ENCODE measurements around the gene NPPC.

The NPPC gene

DNA sequence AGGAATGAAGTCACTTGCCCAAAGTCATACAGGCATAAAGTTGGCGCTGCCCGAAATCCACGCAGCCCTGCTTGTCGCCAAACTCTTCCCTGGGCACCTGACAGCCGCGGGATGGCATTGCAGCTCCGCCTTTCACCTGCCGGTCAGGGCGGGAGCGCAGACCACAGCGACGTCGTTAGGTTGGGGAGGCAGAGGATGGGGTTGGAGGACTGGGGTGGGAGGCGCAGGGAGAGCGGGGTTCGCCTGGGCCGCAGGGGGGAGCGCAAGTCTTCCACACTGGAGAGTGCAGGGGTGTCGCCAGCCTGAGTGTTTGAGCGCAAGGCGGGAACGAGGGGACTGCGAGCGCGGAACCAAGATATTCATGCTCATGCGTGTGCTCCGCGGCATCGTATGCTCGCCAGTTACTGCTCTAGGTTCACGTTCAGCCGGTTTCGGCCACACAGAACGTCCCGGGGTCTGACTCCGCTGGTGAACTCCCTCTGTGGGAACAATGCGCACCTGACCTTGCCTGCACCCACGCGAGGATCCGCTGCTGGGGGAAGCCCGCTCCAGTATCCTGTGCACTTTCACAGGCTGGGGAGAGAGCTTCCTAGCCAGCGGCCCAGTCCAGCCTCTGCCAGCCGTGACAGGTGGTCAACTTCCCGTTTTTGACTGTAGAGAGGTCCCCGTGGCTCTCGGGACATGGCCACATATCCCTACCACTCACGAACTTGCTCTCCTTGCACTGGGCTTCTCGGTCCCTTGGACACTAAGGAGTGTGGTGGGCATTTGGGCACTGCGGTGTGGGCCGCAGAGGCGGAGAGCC is 767 bp upstream of the NPPC start:
- H3K4me3 ChIP-seq (ENCODE audit: low read depth, low read length): peak overlapping the region; percentile 45
- TF ChIP-seq, protein P1, sequence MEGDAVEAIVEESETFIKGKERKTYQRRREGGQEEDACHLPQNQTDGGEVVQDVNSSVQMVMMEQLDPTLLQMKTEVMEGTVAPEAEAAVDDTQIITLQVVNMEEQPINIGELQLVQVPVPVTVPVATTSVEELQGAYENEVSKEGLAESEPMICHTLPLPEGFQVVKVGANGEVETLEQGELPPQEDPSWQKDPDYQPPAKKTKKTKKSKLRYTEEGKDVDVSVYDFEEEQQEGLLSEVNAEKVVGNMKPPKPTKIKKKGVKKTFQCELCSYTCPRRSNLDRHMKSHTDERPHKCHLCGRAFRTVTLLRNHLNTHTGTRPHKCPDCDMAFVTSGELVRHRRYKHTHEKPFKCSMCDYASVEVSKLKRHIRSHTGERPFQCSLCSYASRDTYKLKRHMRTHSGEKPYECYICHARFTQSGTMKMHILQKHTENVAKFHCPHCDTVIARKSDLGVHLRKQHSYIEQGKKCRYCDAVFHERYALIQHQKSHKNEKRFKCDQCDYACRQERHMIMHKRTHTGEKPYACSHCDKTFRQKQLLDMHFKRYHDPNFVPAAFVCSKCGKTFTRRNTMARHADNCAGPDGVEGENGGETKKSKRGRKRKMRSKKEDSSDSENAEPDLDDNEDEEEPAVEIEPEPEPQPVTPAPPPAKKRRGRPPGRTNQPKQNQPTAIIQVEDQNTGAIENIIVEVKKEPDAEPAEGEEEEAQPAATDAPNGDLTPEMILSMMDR (IDR thresholded peaks at IDR 0.05; ENCODE audit: borderline replicate concordance, insufficient read depth, low read depth, low read length): 0 out of 2 replicates have a peak, but pooled peaks have one; percentile 7

DNA sequence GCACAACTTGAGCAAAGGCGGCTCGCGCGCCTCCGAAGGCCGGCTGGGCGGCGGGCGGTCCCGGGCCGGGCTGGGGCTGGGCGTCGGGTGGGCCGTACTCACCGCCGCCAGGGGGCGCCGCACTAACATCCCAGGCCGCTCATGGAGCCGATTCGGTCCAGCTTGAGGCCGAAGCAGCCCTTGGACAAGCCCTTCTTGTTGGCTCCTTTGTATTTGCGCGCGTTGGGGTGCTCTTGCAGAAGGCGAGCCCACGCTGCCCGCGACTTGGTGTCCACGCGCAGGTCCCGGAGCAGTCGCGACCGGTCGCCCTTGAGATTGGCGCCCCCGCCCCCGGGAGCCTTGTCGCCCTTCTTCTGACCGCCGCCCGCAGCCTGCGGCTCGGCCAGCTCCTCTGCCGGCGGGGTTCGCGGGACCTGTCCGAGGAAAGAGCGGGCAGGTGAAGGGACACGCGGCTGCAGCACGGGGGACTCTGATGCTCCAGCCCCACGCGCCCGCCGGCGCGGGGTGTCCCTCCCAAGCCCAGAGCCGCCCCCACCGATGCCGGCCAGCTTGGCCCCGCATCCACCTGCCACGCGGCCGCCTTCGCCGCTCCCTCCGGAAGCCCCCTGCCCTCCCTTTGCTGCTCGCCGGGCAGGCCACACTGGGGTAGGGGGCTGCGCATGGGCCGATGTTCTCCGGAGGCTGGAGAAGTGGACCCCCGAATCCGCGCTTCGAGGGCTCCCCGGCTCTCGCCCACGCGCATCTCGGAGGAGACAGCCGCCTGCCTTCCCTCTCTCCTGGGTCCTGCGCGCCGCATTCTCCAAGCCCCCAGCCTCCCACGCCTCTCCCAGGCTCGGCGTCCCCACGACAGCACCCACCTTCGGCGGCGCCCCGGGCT is 655 bp downstream of the NPPC start:
- TF ChIP-seq, protein P1 (IDR thresholded peaks at IDR 0.05; ENCODE audit: borderline replicate concordance, insufficient read depth, low read depth, low read length): peak; percentile 88
- H3K4me3 ChIP-seq (ENCODE audit: low read depth, low read length): peak overlapping the region; percentile 45

DNA sequence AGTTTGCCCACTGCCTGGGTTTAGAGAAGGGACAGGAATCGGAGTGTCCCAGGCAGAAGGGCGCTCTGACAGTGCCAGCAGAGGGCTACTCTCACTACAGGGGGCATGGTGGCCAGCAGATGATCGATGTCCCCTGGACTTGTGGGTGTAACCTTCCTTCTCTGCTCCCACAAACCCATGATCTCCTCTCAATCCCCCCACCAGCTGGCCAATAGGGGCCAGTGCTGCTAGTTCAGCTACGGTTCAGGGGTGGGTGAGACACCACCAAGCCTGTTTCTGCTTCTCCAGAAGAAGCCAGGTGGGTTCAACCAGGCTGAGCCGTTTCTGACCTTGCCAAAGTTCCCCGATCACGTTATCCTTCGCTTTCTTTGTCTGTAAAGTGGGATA is 1.3 kb downstream of the NPPC start:
- TF ChIP-seq, protein P1 (IDR thresholded peaks at IDR 0.05; ENCODE audit: borderline replicate concordance, insufficient read depth, low read depth, low read length): no peak
- no peak overlapping the region for H3K4me3 ChIP-seq (ENCODE audit: low read depth, low read length)

DNA sequence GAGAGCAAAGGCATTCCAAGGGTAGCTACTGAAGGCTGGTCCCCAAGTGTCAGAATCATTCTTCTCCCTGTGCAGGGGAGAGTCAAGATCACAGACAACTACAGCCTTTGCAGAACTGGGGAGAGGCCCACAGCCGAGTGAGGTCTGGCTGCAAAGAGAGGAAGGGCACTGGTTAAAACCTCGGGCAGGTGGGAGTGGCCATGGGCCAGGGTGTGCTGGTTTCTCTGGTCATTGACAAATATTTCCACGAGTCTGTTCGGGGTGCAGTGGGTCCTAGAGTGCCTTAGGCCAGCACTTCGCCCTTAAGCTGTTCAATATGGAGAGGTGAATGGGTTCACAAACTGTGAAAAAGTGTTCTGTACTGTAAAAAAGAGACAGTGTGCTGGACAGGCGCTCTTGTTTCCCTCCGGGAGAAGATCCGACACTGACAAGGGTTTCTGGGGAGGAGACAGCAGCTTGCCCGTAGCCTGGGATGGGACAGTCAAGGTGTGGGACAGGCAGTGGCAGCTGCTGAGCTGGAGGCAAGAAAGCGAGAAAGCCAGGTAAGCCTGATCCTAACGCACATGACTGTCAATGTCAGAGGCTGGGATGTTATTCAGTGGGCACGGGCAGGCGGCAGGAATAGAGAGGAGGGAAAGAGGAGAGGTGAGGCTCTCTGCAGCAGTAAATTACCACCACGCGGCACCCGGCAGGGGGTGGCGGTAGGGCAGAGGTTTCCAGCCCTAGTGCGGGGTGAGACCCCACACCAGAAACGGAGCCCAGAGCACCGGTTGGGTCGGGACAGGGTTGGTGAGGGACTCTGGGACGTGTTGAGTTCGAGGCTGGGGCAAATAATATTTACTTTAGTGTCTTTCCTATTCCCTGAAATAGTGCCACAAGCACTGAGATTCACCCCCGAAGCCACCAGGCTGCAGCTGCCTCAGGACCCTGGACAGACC is 2.0 kb downstream of the NPPC start:
- TF ChIP-seq, protein P1 (IDR thresholded peaks at IDR 0.05; ENCODE audit: borderline replicate concordance, insufficient read depth, low read depth, low read length): no peak
- no peak overlapping the region for H3K4me3 ChIP-seq (ENCODE audit: low read depth, low read length)

DNA sequence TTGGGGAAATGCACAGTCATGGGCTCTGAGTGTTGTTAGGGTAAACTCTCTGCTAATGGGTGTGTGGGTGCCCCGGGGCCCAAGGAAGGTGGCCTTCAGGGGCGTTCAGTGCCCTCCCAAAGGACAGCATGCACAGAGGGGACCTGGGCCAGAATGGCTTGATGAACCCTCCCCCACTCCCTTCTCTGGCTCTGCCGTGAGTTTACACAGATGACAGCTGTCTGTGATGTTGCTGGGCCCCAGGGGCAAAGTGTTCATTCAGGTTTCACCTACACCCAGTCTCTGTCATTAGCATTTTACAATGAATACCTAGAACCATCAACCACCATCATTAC is 3.2 kb downstream of the NPPC start:
- TF ChIP-seq, protein P1 (IDR thresholded peaks at IDR 0.05; ENCODE audit: borderline replicate concordance, insufficient read depth, low read depth, low read length): no peak
- no peak overlapping the region for H3K4me3 ChIP-seq (ENCODE audit: low read depth, low read length)

DNA sequence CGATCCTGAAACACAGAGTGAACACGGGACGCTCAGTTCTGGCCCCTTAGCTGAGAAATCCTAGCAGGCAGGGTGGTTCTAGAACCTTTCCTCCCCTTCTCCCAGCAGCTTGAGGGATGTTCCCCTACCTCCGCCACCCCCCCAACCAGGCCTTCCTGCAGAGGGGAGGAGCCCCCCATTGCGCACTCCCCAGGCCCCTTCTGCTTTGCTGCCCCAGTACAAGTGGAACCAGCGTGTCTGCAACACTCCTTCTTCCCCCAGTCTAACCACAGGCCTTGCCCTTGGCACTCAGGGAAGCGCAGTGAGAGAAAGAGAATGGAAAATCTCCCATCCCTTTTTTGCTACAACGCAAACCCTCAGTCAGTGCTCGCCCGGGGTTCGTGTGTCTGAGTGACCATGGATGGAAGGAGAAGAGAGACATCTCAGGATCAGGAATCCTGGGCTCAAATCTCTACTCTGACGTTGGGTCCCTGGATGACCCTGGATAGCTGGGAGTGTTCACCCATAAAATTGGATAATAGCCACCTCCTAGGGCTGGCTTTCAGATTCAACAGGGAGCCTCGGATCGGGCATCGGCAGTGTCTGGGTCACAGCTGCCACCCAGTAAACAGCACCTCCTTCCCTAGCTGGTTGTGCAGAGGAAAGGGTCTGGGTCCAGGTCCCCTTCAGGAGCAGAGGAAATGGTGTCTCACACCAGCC is 3.7 kb downstream of the NPPC start:
- H3K4me3 ChIP-seq (ENCODE audit: low read depth, low read length): no peak overlapping the region
- TF ChIP-seq, protein P1 (IDR thresholded peaks at IDR 0.05; ENCODE audit: borderline replicate concordance, insufficient read depth, low read depth, low read length): no peak

All from GM12875 (cell line).